ENCODE measurements around the gene TRIM28.
"Not testable (repeated sequence)": the region's sequence is repeated elsewhere in the genome, so short reads cannot be mapped to it uniquely, and the experiment has no call there.

TRIM28 gene

DNA sequence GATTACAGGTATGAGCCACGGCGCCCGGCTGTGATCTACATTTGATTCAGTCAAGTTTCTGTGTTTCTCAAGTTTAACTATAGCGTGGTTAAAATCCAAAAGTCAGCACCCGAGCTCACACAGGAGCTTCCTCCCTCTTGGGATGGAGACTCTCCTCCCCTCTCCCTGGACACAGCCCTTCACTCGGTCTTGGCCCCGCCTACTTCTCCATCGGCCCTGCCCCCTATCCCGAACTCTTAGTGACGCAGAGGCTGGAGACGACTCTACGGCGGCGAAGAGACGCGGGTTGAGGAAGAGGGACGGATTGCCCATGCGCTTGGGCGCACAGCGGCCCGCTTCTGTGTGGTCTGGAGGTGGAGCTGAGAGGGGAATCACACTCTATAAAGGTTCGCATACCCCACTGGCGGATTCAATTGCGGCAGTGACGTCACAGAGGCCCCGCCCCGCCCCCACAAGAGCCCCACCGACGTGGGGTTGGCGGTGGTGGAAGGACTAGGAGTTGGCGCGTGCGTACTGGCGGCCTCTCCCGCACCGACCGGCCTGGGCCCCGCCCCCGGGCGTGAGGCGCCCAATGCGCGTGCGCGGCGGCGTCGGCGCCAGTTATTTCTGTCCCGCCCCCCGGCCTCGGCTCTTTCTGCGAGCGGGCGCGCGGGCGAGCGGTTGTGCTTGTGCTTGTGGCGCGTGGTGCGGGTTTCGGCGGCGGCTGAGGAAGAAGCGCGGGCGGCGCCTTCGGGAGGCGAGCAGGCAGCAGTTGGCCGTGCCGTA is at the start of gene TRIM28:
TRIM28 (plus strand) TSS at position 239 of the 765 bp plus-strand sequence. CDS start 694 bp downstream, outside the sequence.
- peak; percentile 100 for DNase-seq

DNA sequence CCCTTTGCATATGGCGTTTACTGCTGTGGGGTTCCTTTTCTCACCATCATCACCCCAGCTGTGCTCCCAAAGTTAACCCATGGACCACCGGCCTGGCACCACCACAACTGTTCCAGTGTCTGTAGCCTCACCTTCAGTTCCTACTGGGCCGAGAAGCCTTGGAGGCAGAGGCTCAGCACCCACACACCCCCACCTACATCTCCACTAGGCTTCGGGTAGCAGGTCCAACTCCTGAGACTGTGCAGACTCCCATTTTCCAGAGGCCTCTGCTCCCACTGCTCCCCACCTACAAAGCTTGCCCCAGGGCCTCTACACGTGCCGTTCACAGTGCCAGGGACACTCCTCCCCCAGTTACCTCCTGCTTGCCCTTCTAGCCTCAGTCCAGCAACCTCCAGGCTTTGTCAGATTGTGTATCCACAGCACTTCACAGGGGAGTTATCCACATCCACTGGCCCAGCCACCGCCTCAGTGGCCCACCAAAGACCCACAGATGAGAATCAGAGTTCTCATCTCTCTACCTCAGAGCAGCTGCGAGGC is 46.2 kb upstream of the TRIM28 start:
- DNase-seq: no peak

DNA sequence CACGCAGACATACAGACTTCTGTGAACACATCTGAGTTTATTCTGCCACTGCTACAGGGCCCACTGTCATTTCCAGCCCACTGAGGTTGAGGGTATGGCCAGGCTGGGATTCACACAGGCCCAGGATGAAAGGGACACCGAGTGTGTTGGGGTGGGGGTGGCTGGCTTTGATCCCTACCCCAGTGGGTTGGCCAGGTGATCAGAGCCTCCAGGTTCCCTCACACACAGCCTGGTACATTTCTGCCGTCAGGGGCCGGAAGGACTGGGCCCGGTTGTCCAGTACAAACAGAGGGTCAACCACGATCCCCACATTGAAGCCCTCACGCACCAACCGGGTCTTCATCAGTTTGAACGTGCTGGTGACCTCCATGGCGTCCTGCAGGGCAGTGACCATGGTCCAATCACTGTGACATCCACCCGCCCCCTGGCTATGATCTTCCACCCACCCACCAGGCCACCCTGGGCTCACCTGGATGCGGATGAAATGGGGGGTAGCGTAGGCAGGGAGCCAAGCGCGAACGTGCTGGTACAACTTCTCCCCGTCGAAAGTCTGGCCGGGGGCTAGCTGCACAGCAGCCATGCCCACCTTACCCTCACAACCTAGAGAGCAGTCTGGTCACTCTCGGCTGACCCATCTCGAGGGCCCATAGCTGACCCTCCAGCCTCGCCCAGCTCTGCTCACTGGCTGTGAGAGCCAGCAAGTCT is 45.4 kb upstream of the TRIM28 start:
- no peak for DNase-seq

DNA sequence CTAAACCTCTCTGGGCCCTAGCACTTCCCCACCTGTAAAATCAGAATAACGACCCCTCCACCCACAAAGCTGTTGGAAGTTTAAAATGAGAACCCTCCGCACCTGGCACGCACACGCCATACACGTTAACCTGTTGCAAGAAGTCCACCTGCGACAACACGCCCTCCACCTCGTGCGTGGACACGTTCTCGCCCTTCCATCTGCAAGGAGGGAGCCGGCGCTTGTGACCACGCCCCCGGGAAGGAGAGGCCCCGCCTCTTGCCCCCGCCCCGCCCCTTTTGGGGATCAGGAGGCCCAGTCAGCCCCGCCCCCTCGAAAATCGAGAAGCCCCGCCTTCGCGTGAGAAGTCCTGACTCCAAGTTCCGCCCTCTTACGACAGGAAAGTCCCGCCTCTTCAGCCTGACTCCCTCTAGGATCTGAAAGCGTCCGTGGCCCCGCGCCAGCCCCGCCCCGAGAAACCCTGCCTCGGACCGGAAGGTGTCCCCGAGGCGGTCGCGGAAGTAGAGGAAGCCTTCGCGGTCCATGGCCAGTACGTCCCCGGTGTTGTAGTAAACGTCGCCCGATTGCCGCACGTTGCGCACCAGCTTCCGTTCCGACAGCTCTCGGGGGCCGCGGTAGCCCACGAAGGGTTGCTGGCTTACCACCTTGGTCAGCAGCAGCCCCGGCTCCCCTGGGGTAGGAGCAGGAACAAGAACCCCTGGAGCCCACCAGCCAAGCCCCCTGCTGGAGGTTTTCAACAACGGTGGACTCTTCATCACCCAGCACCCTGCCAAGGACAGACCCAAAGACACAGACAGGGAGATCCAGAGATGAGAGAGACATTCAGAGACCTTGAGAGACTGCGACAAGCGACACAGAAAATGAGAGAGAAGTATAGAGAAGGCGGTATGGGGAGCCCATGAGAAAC is 44.6 kb upstream of the TRIM28 start:
- DNase-seq: peak; percentile 98

DNA sequence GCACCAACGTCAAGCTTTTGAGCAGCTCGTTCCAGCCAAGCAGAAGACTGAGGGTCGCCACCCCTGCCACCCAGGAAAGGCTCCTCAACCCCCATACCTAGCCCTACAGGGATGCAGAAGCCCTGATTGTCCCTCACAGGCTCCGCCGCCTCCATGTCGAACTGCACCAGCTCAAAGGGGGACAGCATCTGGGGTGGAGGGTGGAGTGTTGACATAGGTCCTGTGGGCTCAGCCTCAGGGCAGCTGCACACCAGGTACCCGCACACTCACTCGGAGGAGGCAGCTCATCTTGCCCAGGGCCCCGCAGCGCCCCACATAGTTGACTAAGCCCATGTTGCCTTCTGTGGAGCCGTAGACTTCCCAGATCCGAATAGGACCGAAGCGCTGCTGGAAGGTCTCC is 43.6 kb upstream of the TRIM28 start:
- DNase-seq: no peak

DNA sequence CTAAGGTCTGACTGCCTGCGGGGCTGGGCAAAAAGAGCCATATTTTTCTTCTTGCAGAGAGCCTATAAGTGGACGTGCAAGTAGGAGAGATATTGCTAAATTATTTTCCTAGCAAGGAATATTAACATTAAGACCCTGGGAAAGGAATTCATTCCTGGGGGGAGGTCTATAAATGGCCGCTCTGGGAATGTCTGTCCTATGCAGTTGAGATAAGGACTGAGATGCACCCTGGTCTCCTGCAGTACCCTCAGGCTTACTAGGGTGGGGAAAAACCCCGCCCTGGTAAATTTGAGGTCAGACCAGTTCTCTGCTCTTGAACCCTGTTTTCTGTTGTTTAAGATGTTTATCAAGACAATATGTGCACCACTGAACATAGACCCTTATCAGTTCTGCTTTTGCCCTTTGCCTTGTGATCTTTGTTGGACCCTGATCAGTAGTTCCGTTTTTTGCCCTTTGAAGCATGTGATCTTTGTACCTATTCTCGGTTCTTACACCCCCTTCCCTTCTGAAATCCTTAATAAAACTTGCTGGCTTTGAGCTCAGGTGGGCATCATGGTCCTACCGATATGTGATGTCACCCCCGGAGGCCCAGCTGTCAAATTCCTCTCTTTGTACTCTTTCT is 36.2 kb upstream of the TRIM28 start:
- DNase-seq: not testable (repeated sequence)

DNA sequence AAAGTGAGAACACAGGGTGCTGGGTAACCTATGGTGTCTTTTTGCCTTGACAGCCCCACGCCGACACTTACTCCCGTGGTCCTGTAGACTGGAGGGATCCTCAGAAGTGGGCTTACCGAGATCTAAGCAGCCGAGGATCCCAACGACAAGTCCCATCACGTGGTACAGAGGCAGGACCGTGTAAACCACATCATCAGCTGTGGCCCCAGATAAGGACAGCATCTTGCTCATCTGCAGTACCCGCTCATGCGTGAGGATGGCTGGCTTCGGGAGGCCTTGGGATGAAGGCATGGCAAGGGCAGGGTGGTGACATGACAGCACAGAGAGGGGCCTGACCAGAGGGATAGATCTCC is 34.2 kb upstream of the TRIM28 start:
- no peak for DNase-seq

DNA sequence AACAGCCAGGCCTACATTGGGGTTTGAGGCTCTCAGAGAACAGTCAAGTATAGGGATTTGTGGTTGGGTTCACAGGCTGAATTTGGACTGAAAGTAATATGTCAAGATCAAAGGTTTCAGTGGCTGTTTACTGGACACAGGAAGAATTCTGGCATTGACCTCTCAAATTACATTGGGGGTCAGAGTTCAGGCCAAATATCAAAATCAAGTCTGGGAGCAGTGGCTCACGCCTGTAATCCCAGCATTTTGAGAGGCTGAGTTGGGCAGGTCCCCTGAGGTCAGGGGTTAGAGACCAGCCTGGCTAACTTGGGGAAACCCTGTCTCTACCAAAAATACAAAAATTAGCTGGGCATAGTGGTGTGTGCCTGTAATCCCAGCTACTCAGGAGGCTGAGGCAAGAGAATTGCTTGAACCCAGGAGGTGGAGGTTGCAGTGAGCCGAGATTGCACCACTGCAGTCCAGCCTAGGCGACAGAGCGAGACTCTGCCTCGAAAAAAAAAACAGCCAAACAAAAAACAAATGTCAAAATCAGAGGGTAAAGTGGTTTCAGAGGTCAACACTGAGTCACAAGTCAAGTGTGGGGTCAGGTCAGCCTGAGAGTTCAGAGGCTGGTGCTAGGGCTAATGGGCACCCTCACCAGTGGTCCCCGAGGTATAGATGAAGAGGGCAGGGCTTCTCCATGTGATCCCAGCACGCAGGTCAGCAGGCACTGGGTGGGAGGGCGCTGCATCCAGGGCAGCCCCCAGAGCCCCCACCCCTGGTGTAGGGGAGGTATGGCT is 33.6 kb upstream of the TRIM28 start:
- DNase-seq: no peak

DNA sequence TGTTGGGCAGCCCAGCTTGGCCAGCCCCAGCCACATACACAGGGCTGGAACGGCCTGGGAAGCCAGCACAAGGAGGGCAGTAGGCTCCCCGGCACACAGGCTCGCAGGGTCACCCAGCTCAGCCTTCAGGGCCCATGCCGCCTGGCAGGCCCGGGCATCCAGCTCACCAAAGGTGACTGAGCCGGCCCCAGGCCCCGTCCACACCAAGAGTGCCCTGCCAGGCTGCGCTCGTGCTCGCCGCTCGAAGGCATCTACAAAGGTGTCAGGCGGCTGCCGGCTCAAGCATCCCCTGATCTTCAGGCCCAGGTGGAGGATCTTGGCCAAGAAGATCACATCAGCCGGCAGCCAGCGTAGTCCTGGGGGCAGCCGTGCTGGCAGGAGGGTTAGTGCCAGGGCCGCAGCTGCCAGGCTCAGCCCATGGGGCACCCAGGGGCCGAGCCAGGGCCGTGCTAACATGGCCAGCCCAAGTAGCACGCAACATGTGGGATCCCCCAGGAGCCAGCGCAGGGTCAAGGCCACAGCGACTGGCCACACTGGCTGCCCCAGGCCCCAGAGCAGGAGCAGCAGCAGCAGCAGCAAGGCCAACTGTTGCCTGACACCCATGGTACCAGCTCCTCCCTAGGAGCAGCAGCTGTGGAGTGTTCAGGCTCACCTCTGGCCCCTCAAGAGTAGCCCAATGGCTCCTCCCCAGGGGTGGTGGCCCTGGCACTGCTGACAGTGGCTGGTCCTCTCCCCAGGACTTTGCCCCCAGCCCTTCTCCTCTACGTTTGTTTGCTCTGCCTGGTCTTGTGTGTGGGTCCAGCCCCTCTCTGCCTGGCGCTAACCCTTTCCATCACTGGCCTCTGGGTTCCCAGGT is 32.3 kb upstream of the TRIM28 start, which contains the start of gene SLC27A5:
SLC27A5 (minus strand) TSS at position 640 of the 856 bp plus-strand sequence; CDS start at position 603, 37 bp downstream.
- DNase-seq: no peak

DNA sequence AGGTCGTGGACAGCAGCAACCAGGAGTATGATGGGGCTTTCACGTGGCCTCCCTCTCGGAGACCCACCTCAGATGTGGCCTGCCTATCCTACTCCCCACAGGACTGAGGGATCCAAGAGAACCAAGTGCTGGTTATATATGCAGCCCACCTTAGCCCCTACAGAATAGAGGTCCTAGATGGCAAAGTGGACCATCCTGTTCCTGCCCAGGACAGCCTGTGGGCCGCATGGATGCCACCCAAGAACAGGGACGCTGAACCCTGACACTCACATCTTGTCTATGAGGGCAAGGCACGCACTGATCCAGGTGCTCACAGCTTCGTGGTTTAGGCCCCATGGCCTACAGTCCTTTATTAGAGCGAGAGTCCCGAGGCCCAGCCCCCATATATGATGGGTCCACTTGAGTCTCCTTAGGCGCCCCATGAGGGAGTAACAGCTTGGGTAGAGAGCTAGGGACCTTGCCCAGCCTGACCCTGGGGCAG is 30.6 kb upstream of the TRIM28 start:
- DNase-seq: no peak

DNA sequence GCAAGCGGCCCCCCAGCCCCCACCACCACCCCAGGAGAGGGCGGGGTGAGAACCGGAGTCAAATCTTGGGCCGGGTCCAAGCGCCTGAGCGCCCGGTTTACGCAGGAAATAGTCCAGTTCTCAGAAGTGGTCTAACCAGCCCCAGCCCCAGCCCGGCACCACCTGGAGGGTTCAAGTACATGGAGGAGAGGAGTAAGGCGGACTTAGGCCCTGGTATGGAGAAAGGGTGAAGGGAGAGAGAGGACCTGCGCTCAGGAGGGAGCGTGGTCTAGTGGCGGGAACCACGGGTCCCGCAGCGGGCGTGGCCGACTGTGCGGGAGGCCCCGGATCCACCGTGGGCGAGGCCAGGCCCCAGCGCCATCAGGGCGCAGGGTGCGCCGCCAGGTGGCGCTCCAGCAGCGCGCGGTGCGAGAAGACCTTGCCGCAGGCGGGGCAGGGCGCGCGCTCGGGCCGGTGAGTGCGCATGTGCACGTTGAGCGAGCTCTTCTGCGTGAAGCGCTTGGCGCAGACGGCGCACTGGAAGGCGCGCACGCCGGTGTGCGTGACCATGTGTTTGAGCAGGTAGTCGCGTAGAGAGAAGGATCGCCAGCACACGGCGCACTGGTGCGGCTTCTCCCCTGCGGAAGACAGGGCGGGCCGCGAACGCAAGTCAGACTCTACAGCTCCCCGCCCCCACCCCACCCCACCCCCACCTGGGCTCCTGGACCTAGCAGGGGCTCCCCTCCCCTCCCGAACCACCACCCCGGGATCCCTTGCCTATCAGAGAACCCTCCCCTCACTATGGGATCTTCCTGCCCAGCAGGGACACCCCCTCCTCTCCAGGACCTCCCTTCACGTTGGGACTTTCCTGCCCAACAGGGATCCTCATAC is 29.9 kb upstream of the TRIM28 start:
- peak; percentile 95 for DNase-seq

DNA sequence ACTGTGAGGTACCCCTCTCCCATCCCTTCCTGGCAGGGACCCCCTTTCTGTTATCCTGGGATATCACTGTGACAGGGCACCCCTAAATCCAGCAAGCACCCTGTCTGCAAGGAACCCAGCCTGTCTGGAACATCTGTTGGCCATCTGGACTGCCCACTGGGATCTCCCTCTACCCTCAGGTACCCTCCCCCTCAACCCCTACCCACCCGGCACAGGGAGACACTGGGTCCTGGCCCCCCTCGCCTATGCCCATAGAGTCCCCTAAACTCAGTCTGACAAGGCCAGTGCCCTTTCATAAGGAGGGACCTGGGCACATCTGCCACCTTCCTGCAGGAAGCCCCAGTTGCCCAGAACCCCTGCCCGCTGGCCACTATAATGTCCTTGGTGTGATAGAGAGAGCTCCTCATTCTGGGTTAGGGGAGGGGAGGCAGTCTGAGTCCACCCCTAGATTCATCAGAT is 29.3 kb upstream of the TRIM28 start:
- no peak for DNase-seq

DNA sequence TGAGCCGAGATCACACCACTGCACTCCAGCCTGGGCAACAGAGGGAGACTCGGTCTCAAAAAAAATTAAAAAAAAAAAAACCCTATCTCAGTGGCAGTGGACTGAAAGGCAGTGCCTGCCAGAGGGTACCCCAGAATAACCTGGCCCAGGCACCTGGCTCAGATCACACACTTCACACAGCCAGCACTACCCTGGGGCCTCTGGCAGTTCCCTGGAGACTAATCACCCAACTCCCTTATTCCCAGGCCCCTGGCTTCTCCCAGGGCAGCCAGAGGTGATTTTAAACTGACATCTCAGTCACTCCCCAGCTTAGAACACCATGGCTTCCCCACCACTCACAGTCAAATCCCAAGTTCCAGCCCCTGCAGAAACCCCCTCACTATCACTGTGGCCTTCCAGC is 28.6 kb upstream of the TRIM28 start:
- no peak for DNase-seq

DNA sequence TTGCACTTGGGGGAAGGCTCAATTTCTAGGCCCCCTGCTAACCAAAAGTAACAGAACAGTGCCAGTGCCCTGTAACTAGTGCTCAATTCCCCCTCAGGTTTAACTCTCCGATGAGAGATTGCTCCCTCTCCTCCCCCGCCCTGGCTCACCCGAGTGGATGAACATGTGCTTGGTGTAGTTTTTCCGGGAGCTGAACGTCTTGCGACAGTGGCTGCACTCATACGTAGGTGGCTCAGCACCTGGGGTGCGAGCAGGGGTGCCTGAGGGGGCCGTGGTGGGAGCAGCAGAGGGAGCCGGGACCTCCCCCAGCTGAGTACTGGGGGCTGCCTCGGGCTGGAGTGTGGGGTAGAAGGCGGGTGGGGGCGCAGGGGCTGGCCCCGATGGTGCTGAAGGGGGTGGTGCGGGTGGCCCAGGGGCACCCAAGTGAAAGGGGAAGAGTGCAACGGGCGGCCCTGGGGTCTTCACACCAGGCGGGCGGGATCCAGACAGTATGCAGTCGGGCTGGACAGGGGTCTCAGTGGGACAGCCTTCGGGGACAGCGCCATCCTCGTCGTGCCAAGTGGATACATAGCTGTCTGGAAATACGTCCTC is 27.5 kb upstream of the TRIM28 start:
- no peak for DNase-seq

DNA sequence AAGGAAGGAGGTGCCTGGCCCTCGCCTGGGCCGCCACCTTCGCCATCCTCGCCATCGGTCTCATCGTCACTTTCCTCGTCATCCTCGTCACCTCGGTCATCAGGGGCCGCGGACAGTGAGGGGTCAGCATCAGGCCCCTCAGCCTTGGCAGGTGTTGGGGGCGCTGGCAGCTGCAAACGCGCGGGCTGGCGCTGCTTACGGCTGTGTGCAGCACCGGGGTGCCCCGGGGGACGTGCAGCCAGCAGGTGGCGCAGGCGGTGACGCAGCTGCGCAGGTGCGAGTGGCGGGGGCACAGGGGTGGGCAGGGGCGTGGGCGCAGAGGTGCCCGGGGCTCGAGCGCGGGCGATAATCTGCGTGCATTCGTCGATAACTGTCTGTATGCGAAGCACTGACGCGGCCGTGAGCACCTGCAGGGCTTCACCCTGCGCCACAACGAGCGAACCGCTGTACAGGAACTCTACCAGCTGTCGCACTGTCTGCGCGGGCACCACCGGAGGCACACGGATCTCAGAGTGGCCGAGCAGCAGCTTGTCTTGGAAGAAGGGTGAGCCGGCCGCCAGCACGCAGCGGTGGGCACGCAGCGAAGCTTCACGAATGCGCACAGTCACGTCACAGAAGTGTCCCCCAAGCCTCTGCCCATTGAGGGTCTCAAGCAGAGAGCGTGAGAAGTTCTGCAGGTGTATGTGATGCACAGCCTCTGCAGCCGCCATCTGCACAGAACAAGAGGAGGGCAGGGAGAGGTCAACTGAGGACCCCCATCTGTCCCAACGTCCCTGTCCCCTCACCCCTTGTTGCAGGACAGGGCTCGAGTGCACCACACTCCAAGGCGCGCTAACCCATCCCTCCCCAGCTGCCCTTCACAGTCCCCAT is 26.7 kb upstream of the TRIM28 start:
- no peak for DNase-seq

DNA sequence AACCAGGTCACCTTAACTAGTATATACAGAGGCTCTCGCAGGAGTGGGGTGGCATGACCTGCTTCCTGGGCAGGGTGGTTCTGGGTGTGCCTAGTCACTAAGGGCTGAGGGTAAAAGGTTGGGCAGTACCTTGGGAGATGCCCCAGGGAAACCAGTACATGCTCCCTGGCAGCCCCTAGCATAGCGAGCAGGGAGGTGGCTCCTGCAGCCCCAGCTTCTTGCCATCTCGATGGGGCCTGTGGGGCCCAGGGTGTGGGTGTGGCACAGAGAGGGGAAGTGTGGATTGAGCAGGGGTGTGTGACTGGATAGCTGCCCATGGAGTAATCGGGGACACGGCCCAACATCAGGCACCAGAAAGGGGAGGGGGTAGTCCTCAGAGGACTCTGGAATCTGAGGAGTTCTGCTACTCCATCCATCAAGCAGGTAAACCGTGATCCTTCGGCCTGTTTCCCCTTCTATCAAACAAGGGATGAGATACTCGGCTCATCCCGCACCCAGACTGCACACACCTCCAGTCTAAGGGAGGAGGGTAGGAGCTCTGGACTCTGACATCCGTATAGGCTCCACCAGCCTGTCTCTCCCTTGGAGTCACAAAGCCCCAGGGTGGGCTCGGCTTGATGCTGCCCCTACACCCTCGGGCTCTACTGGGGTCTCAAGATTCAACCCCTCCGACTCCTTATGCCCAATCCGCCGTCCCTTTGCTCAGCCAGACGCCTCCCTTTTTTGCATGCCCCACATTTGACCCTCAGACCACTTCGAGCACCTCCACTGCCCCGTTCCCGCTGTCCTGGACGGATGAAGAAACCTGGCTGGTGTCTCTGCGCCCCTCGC is 25.4 kb upstream of the TRIM28 start:
- no peak for DNase-seq

DNA sequence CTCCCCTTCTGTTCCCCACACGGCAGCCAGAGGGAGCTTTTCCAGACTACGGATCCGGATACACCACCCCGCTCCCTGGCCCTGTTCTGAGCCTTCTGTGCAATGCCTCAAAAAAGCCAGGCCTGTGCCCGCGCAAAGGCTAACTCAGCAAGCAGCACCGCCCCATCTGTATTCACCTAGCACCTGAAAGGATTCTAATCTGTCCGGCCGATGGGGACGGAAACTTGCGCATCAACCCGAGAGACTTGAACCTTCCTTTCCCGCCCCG is 24.8 kb upstream of the TRIM28 start:
- DNase-seq: peak; percentile 65
